NCI-H128 (cell line): Measurements from ENCODE around the gene AMFR.

Source experiments
- DNase-seq: peaks from one replicate; lab custom pipeline; 2025; ENCODE audit not compliant: unreplicated experiment; lab: John Stamatoyannopoulos, UW

The AMFR gene

GRCh38 chr16:56363781-56364565 lies 61.4 kb downstream of the AMFR start:
- DNase-seq = no peak

GRCh38 chr16:56363181-56363716 lies 62.1 kb downstream of the AMFR start:
- DNase-seq = no peak

- no peak for DNase-seq
These were observed 62.6 kb downstream of the AMFR start for GRCh38 chr16:56362706-56363105.

- DNase-seq = no peak
These were observed 63.2 kb downstream of the AMFR start for GRCh38 chr16:56362057-56362655.

- DNase-seq = no peak
These were observed 65.0 kb downstream of the AMFR start for GRCh38 chr16:56360117-56361008.

GRCh38 chr16:56357765-56358322 lies 67.5 kb downstream of the AMFR start:
- DNase-seq = no peak

- DNase-seq = no peak
These were observed 68.0 kb downstream of the AMFR start for GRCh38 chr16:56357241-56357764.

- no peak for DNase-seq
These were observed 68.8 kb downstream of the AMFR start for GRCh38 chr16:56356276-56357240.

- no peak for DNase-seq
These were observed 69.5 kb downstream of the AMFR start for GRCh38 chr16:56355786-56356275.

GRCh38 chr16:56355221-56355620 lies 70.1 kb downstream of the AMFR start:
- DNase-seq = no peak

GRCh38 chr16:56354746-56355145 lies 70.6 kb downstream of the AMFR start:
- DNase-seq = no peak

- DNase-seq = no peak
These were observed 71.3 kb downstream of the AMFR start for GRCh38 chr16:56354016-56354415.

GRCh38 chr16:56353054-56353921 lies 72.1 kb downstream of the AMFR start:
- no peak for DNase-seq

- no peak for DNase-seq
These were observed 72.8 kb downstream of the AMFR start for GRCh38 chr16:56352351-56353053.

GRCh38 chr16:56351481-56351880 lies 73.9 kb downstream of the AMFR start:
- no peak for DNase-seq

GRCh38 chr16:56350491-56351405 lies 74.6 kb downstream of the AMFR start:
- no peak for DNase-seq

- no peak for DNase-seq
These were observed 75.6 kb downstream of the AMFR start for GRCh38 chr16:56349711-56350161.
